Muscle layer of duodenum (tissue), 2 donors: ENCODE results near the gene DECR2.

Source experiments
- H3K27ac ChIP-seq: one replicate; pipeline ENCODE4 v1.7.0; 2013; ENCODE audit warnings: mild to moderate bottlenecking, low read length
- H3K27me3 ChIP-seq: one replicate; pipeline ENCODE4 v1.7.0; 2013; ENCODE audit warnings: low read depth, mild to moderate bottlenecking, control low read depth, low read length
- H3K36me3 ChIP-seq, 2 donors: one replicate each; pipeline ENCODE4 v1.7.0; 2013; ENCODE audit warnings: low read length in 2 of 2, control low read depth in 1 of 2, mild to moderate bottlenecking in 1 of 2; ENCODE audit not compliant: insufficient read depth in 2 of 2, control insufficient read depth in 1 of 2
- H3K4me1 ChIP-seq, 2 donors: one replicate each; pipeline ENCODE4 v1.7.0; 2013; ENCODE audit warnings: low read length in 2 of 2, mild to moderate bottlenecking in 2 of 2, control low read depth in 1 of 2, moderate library complexity in 1 of 2; ENCODE audit not compliant: insufficient read depth in 2 of 2, control insufficient read depth in 1 of 2
- H3K4me3 ChIP-seq, 2 donors: one replicate each; pipeline ENCODE4 v1.7.0; 2013; ENCODE audit warnings: low read length in 2 of 2, low read depth in 1 of 2, mild to moderate bottlenecking in 1 of 2
- H3K9me3 ChIP-seq, 2 donors: one replicate each; pipeline ENCODE4 v1.7.0; 2013; ENCODE audit warnings: low read length in 2 of 2, control low read depth in 1 of 2, mild to moderate bottlenecking in 1 of 2; ENCODE audit not compliant: control insufficient read depth in 1 of 2
- donor health status: healthy.

Gene DECR2

GRCh38 chr16:368388-369158 lies 33.1 kb upstream of the DECR2 start:
- Histone ChIP-seq H3K4me3 (no peak overlapping the region), H3K9me3 (no peaks in the 10 kb centered on the region), H3K4me1 (peaks cover 0 to 19% of the 10 kb centered on the region in 2 donors), H3K27me3 (no peaks in the 10 kb centered on the region), H3K27ac (no peak overlapping the region), H3K36me3 (peaks cover 7 to 50% of the 10 kb centered on the region in 2 donors)

- H3K27ac ChIP-seq: no peak overlapping the region
- H3K4me3 ChIP-seq: peak overlapping the region in 1 of 2 donors; percentile 59
- peaks cover 7 to 58% of the 10 kb centered on the region in 2 donors for H3K36me3 ChIP-seq
- no peaks in the 10 kb centered on the region for H3K27me3 ChIP-seq
- peaks cover 0 to 19% of the 10 kb centered on the region in 2 donors for H3K4me1 ChIP-seq
- H3K9me3 ChIP-seq: no peaks in the 10 kb centered on the region
Measured at GRCh38 chr16:369275-369865, 32.3 kb upstream of the DECR2 start.

GRCh38 chr16:369866-370436 lies 31.7 kb upstream of the DECR2 start:
- Histone ChIP-seq H3K4me1 (peaks cover 0 to 19% of the 10 kb centered on the region in 2 donors), H3K9me3 (no peaks in the 10 kb centered on the region), H3K27ac (no peak overlapping the region), H3K4me3 (peak overlapping the region in 1 of 2 donors; percentile 59), H3K27me3 (no peaks in the 10 kb centered on the region), H3K36me3 (peaks cover 13 to 64% of the 10 kb centered on the region in 2 donors)

GRCh38 chr16:370443-370842 lies 31.2 kb upstream of the DECR2 start, which contains the start of gene MRPL28:
Gene MRPL28 (minus strand): TSS chr16:370538. CDS start chr16:370218, 320 bp downstream.
- peak within 1 kb of the TSS; percentile 16 for H3K27ac ChIP-seq
- peak within 1 kb of the TSS; percentile 26 to 59 for H3K4me3 ChIP-seq
- no peaks in the 10 kb centered on the region for H3K9me3 ChIP-seq
- H3K36me3 ChIP-seq: peaks cover 13 to 68% of the 10 kb centered on the region in 2 donors
- H3K4me1 ChIP-seq: peaks cover 0 to 19% of the 10 kb centered on the region in 2 donors
- no peaks in the 10 kb centered on the region for H3K27me3 ChIP-seq

GRCh38 chr16:370979-371514 lies 30.6 kb upstream of the DECR2 start:
- Histone ChIP-seq H3K27ac (peak overlapping the region; percentile 16), H3K4me3 (peak overlapping the region; percentile 26 to 59), H3K27me3 (no peaks in the 10 kb centered on the region), H3K4me1 (peaks cover 0 to 19% of the 10 kb centered on the region in 2 donors), H3K9me3 (no peaks in the 10 kb centered on the region), H3K36me3 (peaks cover 13 to 71% of the 10 kb centered on the region in 2 donors)

GRCh38 chr16:371515-372301 lies 30.0 kb upstream of the DECR2 start:
- Histone ChIP-seq H3K9me3 (no peaks in the 10 kb centered on the region), H3K36me3 (peaks cover 13 to 71% of the 10 kb centered on the region in 2 donors), H3K27me3 (no peaks in the 10 kb centered on the region), H3K27ac (no peak overlapping the region), H3K4me1 (peaks cover 0 to 19% of the 10 kb centered on the region in 2 donors), H3K4me3 (no peak overlapping the region)

GRCh38 chr16:372302-372983 lies 29.2 kb upstream of the DECR2 start:
- Histone ChIP-seq H3K4me1 (peaks cover 0 to 19% of the 10 kb centered on the region in 2 donors), H3K27me3 (no peaks in the 10 kb centered on the region), H3K36me3 (peaks cover 12 to 71% of the 10 kb centered on the region in 2 donors), H3K27ac (no peak overlapping the region), H3K9me3 (no peaks in the 10 kb centered on the region), H3K4me3 (no peak overlapping the region)

- H3K36me3 ChIP-seq: peaks cover 8 to 65% of the 10 kb centered on the region in 2 donors
Measured at GRCh38 chr16:373020-373598, 28.6 kb upstream of the DECR2 start.

GRCh38 chr16:373848-374615 lies 27.7 kb upstream of the DECR2 start:
- no peak overlapping the region for H3K27ac ChIP-seq
- H3K4me3 ChIP-seq: no peak overlapping the region
- H3K4me1 ChIP-seq: peaks cover 0 to 17% of the 10 kb centered on the region in 2 donors
- H3K9me3 ChIP-seq: no peaks in the 10 kb centered on the region
- H3K27me3 ChIP-seq: no peaks in the 10 kb centered on the region
- H3K36me3 ChIP-seq: peaks cover 8 to 56% of the 10 kb centered on the region in 2 donors

More at GRCh38 chr16:373020-373598, 28.6 kb upstream of the DECR2 start:
- Histone ChIP-seq H3K27me3 (no peaks in the 10 kb centered on the region), H3K9me3 (no peaks in the 10 kb centered on the region), H3K4me3 (no peak overlapping the region), H3K4me1 (peaks cover 0 to 19% of the 10 kb centered on the region in 2 donors), H3K27ac (no peak overlapping the region)

- Histone ChIP-seq H3K27ac (no peak overlapping the region), H3K36me3 (peaks cover 8 to 54% of the 10 kb centered on the region in 2 donors), H3K27me3 (no peaks in the 10 kb centered on the region), H3K9me3 (no peaks in the 10 kb centered on the region), H3K4me3 (no peak overlapping the region), H3K4me1 (peaks cover under 1 to 12% of the 10 kb centered on the region in 2 donors)
Measured at GRCh38 chr16:374616-374926, 27.1 kb upstream of the DECR2 start.
